Activated naive CD8-positive, alpha-beta T cell treated with anti-CD3 and anti-CD28 coated beads for 36 hours (primary cell): Measurements from ENCODE around the gene HDAC7. TPM values are rescaled to one million over a fixed set of nuclear protein-coding genes. Genes with fewer than 3 reads are reported as not detected.

ENCODE experiments used
- DNase-seq: peaks from one replicate; pipeline ENCODE4 v3.0.0; 2021
- H3K27ac Mint-ChIP-seq: one replicate; pipeline ENCODE4 v1.8.0; 2022; ENCODE audit warnings: mild to moderate bottlenecking, moderate library complexity, mixed read lengths
- H3K27me3 Mint-ChIP-seq: one replicate; pipeline ENCODE4 v1.8.0; 2022; ENCODE audit warnings: mild to moderate bottlenecking, mixed read lengths
- H3K36me3 Mint-ChIP-seq: one replicate; pipeline ENCODE4 v1.8.0; 2021; ENCODE audit warnings: mild to moderate bottlenecking, mixed read lengths
- H3K4me1 Mint-ChIP-seq: one replicate; pipeline ENCODE4 v1.8.0; 2021; ENCODE audit warnings: mixed read lengths
- H3K4me3 Mint-ChIP-seq: one replicate; pipeline ENCODE4 v1.8.0; 2022; ENCODE audit warnings: mild to moderate bottlenecking, moderate library complexity, mixed read lengths
- H3K9me3 Mint-ChIP-seq: one replicate; pipeline ENCODE4 v1.8.0; 2022; ENCODE audit warnings: mixed read lengths
- total RNA-seq, 2 experiments: library from RNA; stranded (reverse); gene quantifications; one replicate each; pipeline ENCODE4 v1.2.3, GENCODE V29; 2021

The HDAC7 gene
- total RNA-seq, 2 experiments from 2014 or later, result 233 to 246 TPM

- H3K27ac Mint-ChIP-seq, result no peak overlapping the region
- no peaks in the 10 kb centered on the region for H3K27me3 Mint-ChIP-seq
- H3K9me3 Mint-ChIP-seq, result no peaks in the 10 kb centered on the region
- H3K36me3 Mint-ChIP-seq, result peaks cover 21% of the 10 kb centered on the region
- H3K4me1 Mint-ChIP-seq, result peaks cover 32% of the 10 kb centered on the region
- DNase-seq, result no peak
- H3K4me3 Mint-ChIP-seq, result no peak overlapping the region
Observed at GRCh38 chr12:47840571-47840970, 20.9 kb upstream of the HDAC7 start.

GRCh38 chr12:47839214-47839876 lies 19.6 kb upstream of the HDAC7 start:
- Mint-ChIP-seq H3K4me3 (no peak overlapping the region), H3K9me3 (no peaks in the 10 kb centered on the region), H3K27me3 (no peaks in the 10 kb centered on the region), H3K36me3 (peaks cover 10% of the 10 kb centered on the region), H3K27ac (no peak overlapping the region), H3K4me1 (peaks cover 45% of the 10 kb centered on the region)
- no peak for DNase-seq

- Mint-ChIP-seq H3K36me3 (peaks cover 8% of the 10 kb centered on the region), H3K9me3 (no peaks in the 10 kb centered on the region), H3K27ac (no peak overlapping the region), H3K4me3 (no peak overlapping the region), H3K27me3 (no peaks in the 10 kb centered on the region), H3K4me1 (peaks cover 54% of the 10 kb centered on the region)
- DNase-seq, result no peak
Observed at GRCh38 chr12:47838286-47838931, 18.7 kb upstream of the HDAC7 start.

GRCh38 chr12:47837190-47838171 lies 17.8 kb upstream of the HDAC7 start:
- Mint-ChIP-seq H3K4me3 (peak overlapping the region; percentile 40), H3K4me1 (peaks cover 62% of the 10 kb centered on the region), H3K9me3 (no peaks in the 10 kb centered on the region), H3K27me3 (no peaks in the 10 kb centered on the region), H3K27ac (peak overlapping the region; percentile 79), H3K36me3 (peaks cover 5% of the 10 kb centered on the region)
- DNase-seq, result peak; percentile 62

GRCh38 chr12:47835831-47836155 lies 16.1 kb upstream of the HDAC7 start:
- DNase-seq, result no peak

GRCh38 chr12:47835006-47835830 lies 15.5 kb upstream of the HDAC7 start:
- no peaks in the 10 kb centered on the region for H3K27me3 Mint-ChIP-seq
- no peak for DNase-seq
- peaks cover 3% of the 10 kb centered on the region for H3K36me3 Mint-ChIP-seq
- H3K4me3 Mint-ChIP-seq, result no peak overlapping the region
- H3K9me3 Mint-ChIP-seq, result no peaks in the 10 kb centered on the region
- H3K4me1 Mint-ChIP-seq, result peaks cover 82% of the 10 kb centered on the region
- H3K27ac Mint-ChIP-seq, result peak overlapping the region; percentile 97

More at GRCh38 chr12:47835831-47836155, 16.1 kb upstream of the HDAC7 start:
- Mint-ChIP-seq H3K27ac (peak overlapping the region; percentile 82), H3K4me1 (peaks cover 76% of the 10 kb centered on the region), H3K9me3 (no peaks in the 10 kb centered on the region), H3K27me3 (no peaks in the 10 kb centered on the region), H3K36me3 (peaks cover 3% of the 10 kb centered on the region), H3K4me3 (no peak overlapping the region)

- Mint-ChIP-seq H3K9me3 (no peaks in the 10 kb centered on the region), H3K27me3 (no peaks in the 10 kb centered on the region), H3K4me1 (peaks cover 86% of the 10 kb centered on the region), H3K4me3 (peak overlapping the region; percentile 78), H3K36me3 (peaks cover 3% of the 10 kb centered on the region), H3K27ac (peak overlapping the region; percentile 97)
- DNase-seq, result no peak
Observed at GRCh38 chr12:47834199-47834903, 14.6 kb upstream of the HDAC7 start.

GRCh38 chr12:47833591-47834012 lies 13.9 kb upstream of the HDAC7 start:
- Mint-ChIP-seq H3K9me3 (no peaks in the 10 kb centered on the region), H3K36me3 (peaks cover 3% of the 10 kb centered on the region), H3K27ac (peak overlapping the region; percentile 97), H3K4me3 (peak overlapping the region; percentile 78), H3K4me1 (peaks cover 92% of the 10 kb centered on the region), H3K27me3 (no peaks in the 10 kb centered on the region)
- DNase-seq, result no peak

- peaks cover 3% of the 10 kb centered on the region for H3K36me3 Mint-ChIP-seq
- no peaks in the 10 kb centered on the region for H3K27me3 Mint-ChIP-seq
- H3K4me3 Mint-ChIP-seq, result peak overlapping the region; percentile 78
- H3K27ac Mint-ChIP-seq, result peak overlapping the region; percentile 97
- DNase-seq, result peak; percentile 88
- H3K9me3 Mint-ChIP-seq, result no peaks in the 10 kb centered on the region
- H3K4me1 Mint-ChIP-seq, result peaks cover 88% of the 10 kb centered on the region
Observed at GRCh38 chr12:47832263-47832933, 12.7 kb upstream of the HDAC7 start.

GRCh38 chr12:47829584-47829983 lies 9.9 kb upstream of the HDAC7 start:
- Mint-ChIP-seq H3K4me3 (peak overlapping the region; percentile 69), H3K27ac (peak overlapping the region; percentile 27), H3K4me1 (peaks cover 87% of the 10 kb centered on the region), H3K36me3 (no peaks in the 10 kb centered on the region), H3K9me3 (no peaks in the 10 kb centered on the region), H3K27me3 (no peaks in the 10 kb centered on the region)
- DNase-seq, result no peak

GRCh38 chr12:47828976-47829482 lies 9.3 kb upstream of the HDAC7 start:
- DNase-seq, result no peak
- Mint-ChIP-seq H3K36me3 (no peaks in the 10 kb centered on the region), H3K4me1 (peaks cover 87% of the 10 kb centered on the region), H3K9me3 (no peaks in the 10 kb centered on the region), H3K4me3 (peak overlapping the region; percentile 69), H3K27me3 (no peaks in the 10 kb centered on the region), H3K27ac (peak overlapping the region; percentile 27)

GRCh38 chr12:47828008-47828975 lies 8.6 kb upstream of the HDAC7 start:
- no peak for DNase-seq
- Mint-ChIP-seq H3K27ac (peak overlapping the region; percentile 54), H3K36me3 (no peaks in the 10 kb centered on the region), H3K4me3 (peak overlapping the region; percentile 69), H3K4me1 (peaks cover 87% of the 10 kb centered on the region), H3K27me3 (no peaks in the 10 kb centered on the region), H3K9me3 (no peaks in the 10 kb centered on the region)
